Fibroblast of the aortic adventitia (primary cell): ENCODE measurements around the gene IQGAP3. TPM values are rescaled to one million over a fixed set of nuclear protein-coding genes. Genes with fewer than 3 reads are reported as not detected.

ENCODE experiments used
- DNase-seq: peaks from one replicate; pipeline ENCODE4 v3.0.0-alpha.2; 2010; ENCODE audit warnings: low read depth
- H3K4me3 ChIP-seq: 2 replicates; pipeline ENCODE4 v1.5.1; 2011; ENCODE audit warnings: low read depth, mild to moderate bottlenecking, control low read depth, low read length, moderate library complexity
- CTCF ChIP-seq: IDR thresholded peaks from 2 replicates; pipeline ENCODE4 v1.5.1; 2011; ENCODE audit warnings: mild to moderate bottlenecking, low read length, control low read depth, inconsistent platforms; ENCODE audit not compliant: insufficient read depth
- total RNA-seq: library from RNA; depleted of rRNA; stranded (reverse); fragments of >200 nt; gene quantifications from 2 replicates; pipeline ENCODE4 v1.2.3, GENCODE V29; 2012; ENCODE audit warnings: low replicate concordance

The IQGAP3 gene
- total RNA-seq, 1 donor, result 28.7 TPM

GRCh38 chr1:156534424-156535060 lies 37.8 kb downstream of the IQGAP3 start:
- H3K4me3 ChIP-seq, result no peak overlapping the region
- no peak for TF ChIP-seq CTCF
- DNase-seq, result no peak

- no peak for DNase-seq
- TF ChIP-seq CTCF, result no peak
- no peak overlapping the region for H3K4me3 ChIP-seq
These were observed 38.7 kb downstream of the IQGAP3 start for GRCh38 chr1:156533568-156534220.

- no peak for TF ChIP-seq CTCF
- DNase-seq, result no peak
These were observed 40.0 kb downstream of the IQGAP3 start for GRCh38 chr1:156532374-156532773.

GRCh38 chr1:156530006-156530405 lies 42.4 kb downstream of the IQGAP3 start:
- no peak for DNase-seq
- no peak for TF ChIP-seq CTCF
- H3K4me3 ChIP-seq, result no peak overlapping the region

More at GRCh38 chr1:156532374-156532773, 40.0 kb downstream of the IQGAP3 start:
- no peak overlapping the region for H3K4me3 ChIP-seq

GRCh38 chr1:156528875-156529425 lies 43.4 kb downstream of the IQGAP3 start:
- TF ChIP-seq CTCF, result no peak
- DNase-seq, result no peak
- no peak overlapping the region for H3K4me3 ChIP-seq

- no peak for TF ChIP-seq CTCF
- H3K4me3 ChIP-seq, result no peak overlapping the region
These were observed 44.1 kb downstream of the IQGAP3 start for GRCh38 chr1:156528231-156528630.

More at GRCh38 chr1:156528231-156528630, 44.1 kb downstream of the IQGAP3 start:
- no peak for DNase-seq
